ENCODE data around the gene UBE2A.
A peak's percentile ranks its signal among the peaks of the same experiment; 100 is the strongest.

The UBE2A gene
- 84.1 reads per million, percentile 79 among the genes with 10 or more reads in this experiment for total RNA-seq

- peak; percentile 84 for DNase-seq
Observed at GRCh38 chrX:119574394-119575266, at the start of gene UBE2A. TSS of gene UBE2A (plus strand) at chrX:119574563. CDS start at chrX:119574712, 149 bp downstream.

- DNase-seq, result no peak
Observed at GRCh38 chrX:119529345-119530276, 44.8 kb upstream of the UBE2A start.

GRCh38 chrX:119537487-119537886 is 36.9 kb upstream of the UBE2A start:
- DNase-seq, result no peak

GRCh38 chrX:119539872-119540271 is 34.5 kb upstream of the UBE2A start:
- no peak for DNase-seq

GRCh38 chrX:119541188-119541587 is 33.2 kb upstream of the UBE2A start:
- DNase-seq, result no peak

GRCh38 chrX:119549327-119550016 is 24.9 kb upstream of the UBE2A start:
- DNase-seq, result no peak

- DNase-seq, result no peak
Observed at GRCh38 chrX:119552508-119552907, 21.9 kb upstream of the UBE2A start.

- peak; percentile 78 for DNase-seq
Observed at GRCh38 chrX:119565107-119565663, 9.2 kb upstream of the UBE2A start, which contains the start of gene STEEP1. TSS of gene STEEP1 (minus strand) at chrX:119565409. CDS start at chrX:119565355, 54 bp downstream.

GRCh38 chrX:119570351-119570835 is 4.0 kb upstream of the UBE2A start:
- DNase-seq, result no peak

- no peak for DNase-seq
Observed at GRCh38 chrX:119573222-119573621, 1.1 kb upstream of the UBE2A start.

GRCh38 chrX:119573840-119574393 is 446 bp upstream of the UBE2A start:
- DNase-seq, result no peak

- no peak for DNase-seq
Observed at GRCh38 chrX:119579414-119579813, 5.1 kb downstream of the UBE2A start.

GRCh38 chrX:119583431-119584059 is 9.2 kb downstream of the UBE2A start:
- no peak for DNase-seq

GRCh38 chrX:119589810-119590209 is 15.4 kb downstream of the UBE2A start:
- no peak for DNase-seq

- no peak for DNase-seq
Observed at GRCh38 chrX:119602701-119603255, 28.4 kb downstream of the UBE2A start.

- DNase-seq, result no peak
Observed at GRCh38 chrX:119604766-119605463, 30.6 kb downstream of the UBE2A start.

- DNase-seq, result peak; percentile 40
Observed at GRCh38 chrX:119605464-119606279, 31.3 kb downstream of the UBE2A start.

- peak; percentile 88 for DNase-seq
Observed at GRCh38 chrX:119606280-119607017, 32.1 kb downstream of the UBE2A start, which contains the start of gene NKRF. TSS of gene NKRF (minus strand) at chrX:119606424.

- no peak for DNase-seq
Observed at GRCh38 chrX:119607018-119607389, 32.6 kb downstream of the UBE2A start.

Measured in effector CD4-positive, alpha-beta T cell (primary cell).